Inflammatory macrophage treated with lipopolysaccharide for 4 hours (primary cell): Measurements from ENCODE around the gene IL1RAPL2.
"Not testable (repeated sequence)": the region's sequence is repeated elsewhere in the genome, so short reads cannot be mapped to it uniquely, and the experiment has no call there.

Source experiments
- DNase-seq: peaks from one replicate; pipeline ENCODE4 v3.0.0-alpha.2; 2020

The IL1RAPL2 gene

DNA sequence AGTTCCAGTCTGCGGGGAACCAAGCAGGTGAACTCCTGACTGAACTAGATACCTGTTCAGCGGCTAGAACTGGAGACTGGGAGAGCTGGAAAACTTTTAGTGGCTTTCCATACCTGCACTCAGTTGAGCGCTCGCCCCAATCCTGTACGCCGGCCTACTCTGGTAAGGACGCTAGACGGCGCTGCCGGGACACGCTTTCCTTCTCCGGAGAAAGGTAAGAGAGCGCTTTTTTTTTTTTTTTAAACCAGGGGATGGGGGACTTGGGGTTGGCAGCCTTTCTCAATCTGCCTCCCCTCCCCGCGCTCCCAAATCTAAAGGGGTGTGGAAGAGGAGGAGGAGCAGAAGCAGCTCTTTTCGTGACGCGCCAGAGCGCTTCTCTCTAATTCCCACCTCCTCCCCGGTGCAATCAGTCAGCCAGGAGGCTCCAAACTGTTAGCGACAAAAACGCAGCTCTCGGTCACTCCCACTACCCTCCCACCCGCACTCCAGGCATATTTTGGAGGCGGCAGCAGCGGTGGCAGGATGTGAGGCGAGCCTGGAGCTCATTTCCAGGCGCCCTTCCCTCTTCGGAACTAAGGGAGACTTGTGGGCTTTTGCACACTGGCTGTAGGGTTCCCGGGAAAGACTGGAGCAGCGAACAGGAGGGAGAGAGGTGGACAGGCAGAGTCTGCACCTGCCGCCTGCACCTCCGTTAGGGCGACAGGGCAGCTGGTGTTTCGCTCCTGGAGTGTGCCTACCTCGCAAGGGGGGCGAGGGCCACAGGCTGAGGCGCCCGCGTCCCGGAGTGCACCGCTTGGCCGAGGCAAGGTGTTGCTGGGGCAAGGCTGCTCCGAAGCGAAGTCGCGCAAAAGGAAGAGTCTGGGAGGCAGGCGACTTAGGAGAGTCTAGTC, at the start of gene IL1RAPL2:
TSS of gene IL1RAPL2 (plus strand) at position 409 of the 890 bp plus-strand sequence.
- no peak for DNase-seq

DNA sequence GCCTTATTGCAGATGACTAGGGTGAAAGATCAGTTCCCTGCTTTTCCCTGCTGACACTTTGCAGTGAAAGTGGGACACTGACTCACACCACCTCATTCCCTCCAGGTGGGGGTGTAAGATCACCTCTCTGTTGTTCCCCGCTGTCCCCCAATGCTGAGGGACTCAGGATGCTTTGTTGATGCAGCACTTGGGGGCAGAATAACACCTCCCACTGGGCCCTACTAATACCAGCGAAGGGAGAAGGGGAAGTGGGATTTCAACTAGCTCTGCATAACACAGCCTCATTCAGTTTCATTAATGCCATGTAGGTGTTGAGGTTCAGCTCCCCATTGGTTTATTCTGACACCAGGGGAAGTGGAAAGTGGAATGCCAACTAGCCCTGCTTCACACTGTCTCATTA, 43.6 kb upstream of the IL1RAPL2 start:
- DNase-seq: no peak

DNA sequence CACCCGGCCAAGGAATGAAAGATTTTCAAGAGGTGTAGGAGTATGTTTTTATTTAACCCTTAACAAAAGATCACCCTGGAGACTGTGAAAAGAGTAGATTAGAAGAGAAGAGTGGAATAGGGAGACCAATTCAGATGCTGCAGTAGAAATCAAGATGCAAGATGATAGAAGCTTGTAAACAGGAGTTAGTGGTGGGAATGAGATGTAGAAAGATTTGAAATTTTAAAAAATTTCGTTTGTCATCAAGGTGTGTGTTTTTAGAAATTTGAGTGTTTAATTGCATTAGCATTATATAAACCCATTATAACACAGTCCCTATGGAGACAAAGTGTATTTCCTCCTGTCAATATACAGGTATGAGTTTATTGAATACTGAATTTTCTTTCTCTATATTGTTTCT, 42.1 kb upstream of the IL1RAPL2 start:
- DNase-seq: no peak

DNA sequence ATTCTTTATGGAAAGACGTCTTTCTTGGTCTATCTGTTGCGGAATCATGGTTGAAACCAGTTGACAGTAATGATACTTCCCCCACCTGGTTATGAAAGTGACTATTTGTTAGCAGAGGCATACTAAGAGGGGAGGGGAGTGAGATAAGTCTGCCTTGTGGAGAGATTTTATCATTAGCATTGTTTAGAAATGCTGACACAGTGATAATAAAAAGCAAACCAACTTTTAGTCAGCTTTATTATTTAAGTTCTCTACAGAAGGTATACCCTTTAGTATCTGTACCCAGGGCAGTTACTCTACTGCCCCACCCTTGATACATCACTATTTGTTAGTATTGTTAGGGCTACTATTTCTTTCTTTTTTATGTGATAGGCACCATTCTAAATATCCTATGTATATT, 26.9 kb upstream of the IL1RAPL2 start:
- no peak for DNase-seq

DNA sequence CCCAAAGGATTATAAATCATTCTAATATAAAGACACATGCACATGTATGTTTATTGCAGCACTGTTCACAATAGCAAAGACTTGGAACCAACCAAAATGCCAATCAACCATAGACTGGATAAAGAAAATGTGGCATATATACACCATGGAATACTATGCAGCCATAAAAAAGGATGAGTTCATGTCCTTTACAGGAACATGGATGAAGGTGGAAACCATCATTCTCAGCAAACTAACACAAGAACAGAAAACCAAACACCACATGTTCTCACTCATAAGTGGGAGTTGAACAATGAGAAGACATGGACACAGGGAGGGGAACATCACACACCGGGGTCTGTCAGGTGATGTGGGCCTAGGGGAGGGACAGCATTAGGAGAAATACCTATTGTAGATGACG, 23.6 kb upstream of the IL1RAPL2 start:
- not testable (repeated sequence) for DNase-seq

DNA sequence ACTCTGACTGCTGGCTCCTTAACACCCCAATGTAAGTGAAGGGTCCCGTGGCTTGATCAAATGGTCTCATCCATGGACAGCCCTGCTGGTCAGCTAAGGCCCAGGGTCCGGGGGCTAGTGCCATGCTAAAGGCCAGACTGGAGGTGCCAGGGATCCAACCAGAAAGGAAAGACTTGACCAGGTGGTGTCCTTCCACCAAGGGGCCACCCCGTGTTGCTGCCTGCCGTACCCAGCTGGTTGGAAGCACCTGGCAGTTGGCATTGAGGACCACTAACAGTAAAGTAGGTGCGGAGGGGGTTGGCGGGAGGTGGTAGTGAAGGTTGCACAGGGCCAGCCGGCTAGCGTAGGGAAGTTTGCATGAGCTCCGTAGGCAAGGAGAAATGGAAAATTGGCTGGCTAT, 1.7 kb upstream of the IL1RAPL2 start:
- DNase-seq: no peak

DNA sequence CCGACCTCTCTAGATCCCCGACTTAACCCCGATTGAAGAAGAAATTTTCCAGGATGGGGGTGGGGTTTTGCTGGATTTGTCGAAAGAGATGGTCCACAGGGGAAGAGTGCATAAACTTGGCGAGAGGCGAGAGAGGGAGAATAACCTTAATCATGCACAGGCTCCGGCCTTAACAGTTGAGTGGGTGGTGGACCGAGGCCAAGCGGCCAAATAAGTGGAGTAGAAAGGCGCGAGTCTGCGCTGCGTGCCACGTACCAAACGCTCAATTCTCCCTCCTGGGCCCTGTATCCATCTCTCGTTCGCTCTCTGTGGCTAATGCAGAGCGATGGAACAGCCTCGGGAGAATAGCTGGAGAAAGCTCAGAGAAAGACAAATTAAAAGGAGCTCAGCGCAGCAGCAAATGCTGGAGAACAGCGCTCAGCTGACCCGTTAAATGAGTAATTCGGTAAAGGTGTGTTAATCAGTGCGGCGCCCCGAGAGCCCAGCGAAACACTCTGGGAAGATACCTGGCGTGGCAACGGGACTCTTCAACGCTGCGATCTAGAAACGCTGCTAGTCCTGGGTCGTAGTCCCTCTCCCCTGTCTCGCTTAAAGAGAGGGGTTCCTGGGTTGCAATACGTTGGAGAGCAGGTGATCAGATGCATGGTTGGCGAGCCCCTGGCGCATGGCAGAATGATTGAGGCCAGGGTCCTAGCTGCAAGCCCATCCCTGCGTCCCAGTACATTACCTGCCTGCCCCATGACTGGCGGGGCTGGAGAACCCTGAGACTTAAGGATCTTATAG, 887 bp upstream of the IL1RAPL2 start:
- DNase-seq: no peak

DNA sequence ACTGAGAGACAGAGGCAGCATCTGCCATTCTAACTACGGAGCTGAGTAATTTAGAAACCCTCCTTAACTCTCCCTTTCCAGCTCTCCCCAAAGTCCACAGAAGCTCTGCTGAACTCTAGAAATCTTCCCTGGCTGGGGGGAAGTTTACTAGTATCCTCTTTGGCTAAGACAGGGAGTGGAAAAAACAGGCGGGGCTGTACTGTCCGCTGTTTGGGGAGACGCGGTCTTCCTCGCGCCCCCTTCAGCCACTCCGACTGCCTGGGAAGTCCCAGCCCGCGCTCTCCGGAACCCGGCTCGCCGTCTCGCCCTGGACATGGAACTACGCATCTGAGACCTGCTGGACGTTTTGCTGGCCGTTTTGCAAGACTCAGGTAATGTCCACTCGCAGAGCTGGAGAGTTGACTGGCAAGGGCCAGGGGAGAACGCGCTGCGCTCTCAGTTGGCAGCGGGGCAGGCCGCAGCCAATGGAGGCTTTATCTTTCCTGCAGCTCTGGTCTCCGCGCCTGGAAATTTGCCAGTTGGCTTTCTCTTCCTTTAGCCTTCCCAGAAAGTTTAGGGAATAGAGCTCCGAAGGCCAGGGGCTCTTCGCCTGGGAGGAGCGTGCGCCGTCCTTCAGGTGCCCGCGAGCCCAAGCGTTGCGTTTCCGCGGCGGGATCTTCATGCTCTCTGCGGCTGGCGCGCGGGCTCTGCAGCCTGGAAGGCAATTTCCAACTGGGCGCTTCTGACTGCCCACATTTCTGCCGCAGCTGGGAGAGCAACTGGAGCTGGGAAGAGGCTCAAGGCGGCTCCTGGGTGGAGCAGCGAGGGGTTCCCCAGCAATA, 892 bp downstream of the IL1RAPL2 start:
- DNase-seq: no peak

DNA sequence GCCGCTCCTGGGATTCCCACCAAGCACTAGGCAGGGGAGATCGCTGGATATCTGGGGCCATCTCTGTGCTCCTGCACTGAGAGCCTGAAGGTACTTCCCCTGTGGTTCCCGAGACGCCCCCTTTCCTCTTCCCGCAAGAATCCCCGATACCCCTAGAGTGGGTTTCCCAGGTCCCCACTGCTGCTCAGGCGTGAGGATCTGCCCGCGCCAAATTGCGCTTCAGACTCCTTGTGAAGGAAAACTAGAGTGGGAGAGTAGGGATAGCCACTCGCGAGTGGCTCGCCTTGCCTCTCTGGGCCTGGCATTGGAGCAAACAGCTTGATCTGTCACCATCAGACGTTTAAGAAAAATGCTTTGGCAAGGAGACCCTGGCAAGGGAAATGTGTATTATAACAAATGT, 1.5 kb downstream of the IL1RAPL2 start:
- no peak for DNase-seq

DNA sequence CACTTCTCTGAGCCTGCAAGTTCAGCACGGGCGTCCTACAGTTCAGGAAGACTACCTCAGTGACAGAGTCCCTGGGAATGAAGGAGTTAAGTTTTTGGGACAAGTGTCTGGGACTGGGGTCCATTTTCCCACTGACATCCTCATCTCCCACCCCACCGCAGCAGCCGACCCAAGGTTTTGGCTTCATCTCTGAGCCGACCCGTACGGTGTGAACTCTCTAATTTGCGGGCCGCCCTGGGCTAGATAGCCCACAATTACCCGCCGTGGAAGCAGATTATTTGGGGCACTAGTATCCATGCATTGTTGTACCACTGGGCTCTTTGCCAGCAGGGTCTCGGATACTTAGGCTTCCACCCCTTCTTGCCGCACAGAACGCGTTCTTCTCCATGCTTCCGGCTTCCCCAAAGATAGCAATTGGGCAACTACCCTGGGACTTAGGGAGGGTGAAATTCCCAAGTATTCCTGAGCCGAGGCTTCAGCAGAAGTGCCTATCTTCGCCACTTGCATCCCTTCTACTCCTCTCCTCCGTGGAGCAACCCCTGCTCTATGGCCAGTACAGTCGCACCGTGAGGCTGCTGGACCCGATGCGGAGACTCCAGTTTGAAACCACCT, 2.4 kb downstream of the IL1RAPL2 start:
- no peak for DNase-seq

DNA sequence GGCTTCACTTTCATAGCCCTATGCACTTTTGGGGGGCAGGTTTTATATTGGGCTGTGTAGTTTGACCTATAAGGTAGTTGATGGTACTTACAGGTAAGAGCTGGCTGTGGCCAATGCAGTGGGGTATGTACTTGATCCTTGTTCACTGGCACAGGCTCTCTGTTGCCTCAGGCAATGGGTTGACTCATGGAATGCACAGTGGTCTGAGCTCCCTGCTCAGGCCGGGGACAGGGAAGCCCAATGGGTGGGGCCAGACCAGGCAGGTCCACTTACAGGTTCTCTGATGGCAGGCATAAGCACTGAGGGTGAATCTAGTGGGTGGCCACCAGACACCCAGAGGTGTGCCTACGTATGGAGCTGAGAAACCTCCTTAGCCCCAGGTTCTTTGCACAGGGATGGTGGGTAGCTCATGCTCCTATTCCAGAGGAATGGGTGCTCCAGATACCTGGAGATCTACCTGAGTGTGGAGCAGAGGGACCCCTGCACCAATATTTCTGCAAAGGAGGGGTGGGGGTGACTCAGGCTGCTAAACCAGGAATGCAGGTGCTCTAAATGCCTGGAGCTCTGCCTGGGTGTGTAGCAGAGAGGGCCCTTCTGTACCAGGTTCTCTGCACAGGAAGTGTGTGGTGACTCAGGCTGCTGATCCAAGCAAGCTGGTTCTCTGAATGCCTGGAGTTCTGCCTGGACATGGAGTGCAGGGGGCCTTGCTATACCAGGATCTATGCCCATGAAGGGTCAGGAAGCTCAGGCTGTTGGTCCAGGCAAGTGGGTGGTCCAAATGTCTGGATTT, 52.3 kb downstream of the IL1RAPL2 start:
- DNase-seq: no peak

DNA sequence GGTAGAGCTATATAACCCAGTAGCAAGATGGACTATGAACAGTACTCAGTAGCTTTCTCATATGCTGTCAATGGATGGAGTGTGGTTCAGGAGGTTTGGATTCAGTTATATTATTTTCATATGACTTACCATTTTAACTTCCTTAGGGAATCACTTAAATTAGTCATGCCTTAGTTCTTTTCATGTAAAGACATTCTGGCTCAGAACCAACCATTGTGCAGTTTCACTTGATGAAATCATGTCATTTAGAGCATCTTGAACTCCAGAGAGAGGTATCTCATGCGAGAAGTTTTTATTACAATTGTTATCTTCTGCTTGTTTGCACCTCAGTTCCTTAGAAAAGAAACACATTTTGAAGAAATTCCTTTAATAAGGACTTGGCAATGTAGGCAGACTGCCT, 55.8 kb downstream of the IL1RAPL2 start:
- no peak for DNase-seq

DNA sequence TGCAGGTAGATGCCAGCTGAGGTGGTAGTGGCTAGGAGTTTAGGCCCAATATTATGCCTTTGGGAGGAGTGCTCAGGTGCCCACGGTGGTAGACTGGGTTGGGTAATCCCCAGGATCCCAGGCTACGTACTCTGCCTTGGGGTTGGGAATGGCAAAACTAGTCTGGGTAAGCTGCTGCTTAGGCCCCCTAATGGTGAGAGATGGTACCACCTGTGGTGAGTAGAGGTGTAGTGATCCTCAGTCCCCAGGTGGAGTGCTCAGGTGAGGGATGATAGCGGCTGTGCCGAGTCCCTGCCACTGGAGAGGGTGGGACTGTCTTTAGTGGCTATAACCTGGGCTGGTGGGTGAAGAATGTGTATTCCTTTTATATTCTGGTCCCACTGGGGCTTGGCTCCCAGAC, 75.2 kb downstream of the IL1RAPL2 start:
- no peak for DNase-seq

DNA sequence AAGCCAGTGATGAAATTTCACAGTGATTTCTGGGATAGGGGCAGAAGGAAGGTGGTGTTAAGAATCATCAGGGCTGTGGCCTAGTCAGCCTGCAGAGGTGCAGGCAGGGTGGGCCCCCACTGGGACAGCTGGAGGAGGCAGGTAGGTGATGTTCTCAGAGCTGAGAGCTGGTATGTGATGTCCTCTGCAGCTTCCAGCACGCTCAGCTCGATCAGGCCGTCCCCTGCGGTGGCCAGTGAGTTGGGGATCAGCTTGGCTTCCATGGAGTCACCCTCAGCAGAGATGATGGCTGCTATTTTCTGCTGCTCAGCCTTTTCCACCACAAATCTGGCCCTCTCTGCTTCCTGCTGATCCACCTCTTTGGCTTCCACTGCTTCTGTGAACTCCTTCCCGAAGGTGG, 81.1 kb downstream of the IL1RAPL2 start:
- no peak for DNase-seq

DNA sequence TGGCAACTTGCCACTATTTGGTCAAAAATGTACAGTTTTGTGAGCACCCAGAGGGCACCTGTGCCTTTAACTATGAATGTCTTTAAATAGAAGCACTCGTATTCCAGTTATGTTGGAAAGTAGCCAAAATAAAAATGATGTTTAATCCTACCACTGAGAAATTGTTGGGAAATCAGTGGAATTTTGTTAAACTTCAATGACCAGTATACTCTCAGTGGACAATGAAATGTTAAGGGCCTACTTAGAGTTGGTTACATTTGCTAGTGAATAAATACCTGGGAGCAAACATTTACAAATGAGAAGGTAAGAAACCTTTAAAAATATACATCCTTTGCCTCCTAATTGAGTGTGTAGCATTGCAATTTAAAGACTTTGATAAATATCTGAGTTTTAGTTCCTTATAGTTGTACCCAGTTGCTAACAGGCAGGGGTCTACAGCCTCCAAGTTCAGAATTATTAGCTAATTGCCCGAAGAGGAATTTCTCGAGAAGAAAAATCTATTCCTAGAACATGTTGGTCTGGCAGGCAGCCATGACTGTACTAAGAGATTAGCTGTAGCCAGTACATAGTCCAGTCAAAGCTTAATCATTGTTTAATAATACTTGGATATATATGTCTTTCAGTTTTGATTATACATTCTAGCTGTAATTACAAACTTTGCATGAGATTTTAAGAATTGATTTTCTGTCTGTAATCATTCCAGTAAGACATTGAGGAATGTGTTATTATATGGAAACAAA, 93.2 kb downstream of the IL1RAPL2 start:
- DNase-seq: no peak

DNA sequence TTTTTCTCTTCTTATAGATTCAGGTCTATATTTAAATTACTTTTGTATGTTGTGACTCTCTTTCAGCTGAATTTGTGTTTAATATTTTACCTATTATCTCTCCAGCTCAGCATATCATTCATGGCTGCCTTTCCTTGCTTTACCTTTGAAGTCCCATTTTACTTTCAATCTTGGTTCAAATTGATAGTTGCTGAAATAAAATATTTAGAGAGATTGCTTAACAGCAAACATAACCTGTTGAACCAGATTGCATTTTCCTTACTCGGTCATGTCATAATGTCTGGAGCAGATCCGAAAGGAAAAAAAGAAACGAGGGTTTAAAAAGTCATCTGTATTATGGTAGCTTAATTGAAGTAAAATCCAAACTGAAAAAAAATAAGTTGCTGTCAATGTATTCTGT, 94.1 kb downstream of the IL1RAPL2 start:
- no peak for DNase-seq

DNA sequence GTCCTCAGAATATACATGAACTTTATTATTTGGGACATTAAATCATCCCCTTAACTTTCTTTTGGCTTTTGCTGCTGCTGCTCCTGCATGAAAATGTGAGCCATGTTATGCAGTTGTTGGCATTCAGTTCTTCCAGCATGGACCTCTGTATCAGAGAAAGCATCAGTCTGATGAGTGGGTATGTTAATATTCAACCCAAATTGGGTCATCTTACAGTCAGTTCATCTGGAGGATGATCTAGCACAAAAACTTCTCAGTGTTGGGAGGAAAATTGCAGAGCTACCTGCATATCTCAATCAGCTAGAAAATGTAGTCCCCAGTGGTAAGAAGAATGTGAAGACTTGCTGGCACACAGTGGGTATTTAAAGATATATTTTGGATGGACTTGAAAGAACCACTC, 96.7 kb downstream of the IL1RAPL2 start:
- DNase-seq: no peak

DNA sequence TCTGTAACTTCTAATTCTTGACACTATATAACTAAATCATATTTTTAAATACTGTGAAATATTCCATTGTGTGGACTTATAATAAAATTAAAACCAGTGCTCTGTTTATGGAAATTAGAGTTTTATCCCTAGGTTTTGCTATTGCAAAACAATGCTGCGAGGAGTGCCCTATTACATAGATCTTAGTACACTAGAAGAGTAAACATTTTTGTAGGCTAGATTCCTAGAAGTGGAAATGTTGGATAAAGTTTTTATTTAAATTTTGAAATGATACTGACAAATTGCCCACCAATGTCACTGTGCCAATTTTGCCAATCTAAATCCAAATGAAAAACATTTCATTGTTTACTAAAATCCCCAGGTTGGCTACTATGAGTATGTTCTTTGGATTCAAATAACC, 99.7 kb downstream of the IL1RAPL2 start:
- DNase-seq: no peak

DNA sequence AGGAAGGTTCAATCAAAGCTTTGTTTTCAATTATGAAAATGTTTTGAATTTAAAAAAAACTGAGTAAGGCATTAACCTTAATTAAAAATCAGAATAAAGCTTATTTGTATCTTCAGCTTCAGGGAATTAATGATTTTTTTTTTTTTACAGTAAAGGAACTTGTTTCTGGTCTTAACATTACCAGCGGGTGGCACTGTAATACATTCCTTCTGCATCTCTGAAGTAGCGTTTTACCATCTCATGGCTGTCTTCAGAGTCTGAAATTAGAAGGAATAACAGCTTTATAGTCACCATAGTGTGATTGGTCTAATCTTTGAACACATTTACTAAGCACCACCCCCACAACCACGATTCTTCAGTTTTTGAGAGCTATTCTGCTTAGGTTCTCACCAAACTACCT, 102.6 kb downstream of the IL1RAPL2 start:
- DNase-seq: no peak

DNA sequence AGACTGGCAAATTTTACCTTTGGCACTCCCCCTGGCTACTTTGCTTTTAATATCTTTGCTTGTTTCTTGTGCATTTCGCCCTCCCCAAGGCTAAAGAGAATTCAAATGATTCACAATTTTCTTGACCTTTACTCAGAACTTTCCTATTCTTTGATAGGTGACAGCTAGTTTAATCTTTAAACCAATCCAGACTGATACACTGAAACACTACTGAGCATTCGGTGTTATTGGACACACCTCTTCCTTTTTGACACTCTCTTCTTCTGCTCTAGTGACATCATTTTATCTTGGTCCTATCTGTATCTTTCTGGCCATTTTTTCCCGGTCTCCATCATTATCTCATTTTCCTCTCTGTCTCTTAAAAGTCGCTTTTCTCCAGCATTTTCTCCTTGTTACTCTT, 103.1 kb downstream of the IL1RAPL2 start:
- no peak for DNase-seq

DNA sequence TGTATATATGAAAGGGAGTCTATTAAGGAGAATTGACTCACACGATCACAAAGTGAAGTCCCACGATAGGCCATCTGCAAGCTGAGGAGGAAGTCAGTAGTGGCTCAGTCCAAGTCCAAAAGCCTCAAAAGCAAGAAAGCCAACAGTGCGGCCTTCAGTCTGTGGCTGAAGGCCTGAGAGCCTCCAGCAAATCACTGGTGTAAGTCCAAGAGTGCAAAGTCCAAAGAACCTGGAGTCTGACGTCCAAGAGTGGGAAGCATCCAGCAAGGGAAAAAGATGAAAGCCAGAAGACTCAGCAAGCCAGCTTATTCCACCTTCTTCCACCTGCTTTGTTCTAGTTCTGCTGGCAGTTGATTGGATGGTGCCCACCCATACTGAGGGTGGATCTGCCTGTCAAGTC, 104.1 kb downstream of the IL1RAPL2 start:
- DNase-seq: no peak
